NOMO-1 treated with DMSO at 0.1 percent for 48 hours (cell line): ENCODE results near the gene GON4L.
"Not testable (repeated sequence)": the region's sequence is repeated elsewhere in the genome, so short reads cannot be mapped to it uniquely, and the experiment has no call there.

Source experiments
- DNase-seq: peaks from one replicate; lab custom pipeline; 2025; ENCODE audit not compliant: unreplicated experiment; lab: John Stamatoyannopoulos, UW

The GON4L gene

GRCh38 chr1:155833665-155834295, 23.2 kb downstream of the GON4L start:
- no peak for DNase-seq

DNA sequence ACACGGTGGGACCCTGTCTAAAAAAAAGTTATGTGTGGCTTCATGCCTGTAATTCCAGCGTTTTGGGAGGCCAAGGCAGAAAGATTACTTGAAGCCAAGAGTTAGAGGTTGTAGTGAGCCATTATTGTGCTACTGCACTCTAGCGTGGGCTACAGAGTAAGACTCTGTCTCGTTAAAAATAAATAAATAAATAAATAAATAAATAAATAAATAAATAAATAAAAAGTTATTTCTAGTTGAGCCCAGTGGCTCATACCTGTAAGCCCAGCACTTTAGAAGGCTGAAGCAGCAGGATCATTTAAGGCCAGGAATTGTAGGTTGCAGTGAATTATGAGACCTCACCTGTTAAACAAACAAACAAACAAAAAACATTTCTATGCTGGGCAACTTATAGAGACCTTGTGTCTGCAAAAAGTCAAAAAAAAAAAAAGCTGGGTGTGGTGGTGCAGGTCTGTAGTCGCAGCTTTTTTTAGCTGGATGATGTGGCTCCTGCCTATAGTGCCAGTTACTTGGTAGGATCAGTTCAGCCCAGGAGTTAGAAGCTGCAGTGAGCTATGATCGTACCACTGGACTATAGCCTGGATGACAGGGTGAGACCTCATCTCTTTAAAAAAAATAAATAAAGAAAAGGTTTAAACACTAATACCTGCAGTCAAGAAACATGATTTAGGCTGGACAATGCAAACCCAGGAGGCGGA, 25.6 kb downstream of the GON4L start:
- no peak for DNase-seq

GRCh38 chr1:155827450-155827849, 29.6 kb downstream of the GON4L start:
- DNase-seq, result no peak

- no peak for DNase-seq
Measured at GRCh38 chr1:155816351-155816750, 40.7 kb downstream of the GON4L start.

DNA sequence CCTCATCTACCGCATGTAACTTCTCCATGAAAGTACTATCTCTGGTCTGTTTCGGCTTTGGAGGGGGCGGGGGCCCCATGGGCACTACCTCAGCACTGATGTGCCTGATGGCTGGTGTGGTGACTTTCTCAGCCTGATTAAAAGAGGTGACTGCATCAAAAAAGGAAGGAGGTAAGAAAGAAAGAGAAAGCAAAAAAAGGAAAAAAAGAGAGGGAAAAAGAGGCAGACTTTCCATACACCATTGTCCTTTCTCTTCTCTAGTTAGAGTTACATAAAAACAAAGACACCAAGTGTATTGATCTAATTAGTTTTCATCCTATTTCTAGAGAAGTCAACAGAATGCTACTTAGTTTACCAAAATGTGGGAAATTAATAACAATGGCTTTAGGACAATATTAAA, 43.3 kb downstream of the GON4L start:
- no peak for DNase-seq

- peak; percentile 38 for DNase-seq
Measured at GRCh38 chr1:155812878-155813277, 44.1 kb downstream of the GON4L start.

- peak; percentile 53 for DNase-seq
Measured at GRCh38 chr1:155809088-155809487, 47.9 kb downstream of the GON4L start.

DNA sequence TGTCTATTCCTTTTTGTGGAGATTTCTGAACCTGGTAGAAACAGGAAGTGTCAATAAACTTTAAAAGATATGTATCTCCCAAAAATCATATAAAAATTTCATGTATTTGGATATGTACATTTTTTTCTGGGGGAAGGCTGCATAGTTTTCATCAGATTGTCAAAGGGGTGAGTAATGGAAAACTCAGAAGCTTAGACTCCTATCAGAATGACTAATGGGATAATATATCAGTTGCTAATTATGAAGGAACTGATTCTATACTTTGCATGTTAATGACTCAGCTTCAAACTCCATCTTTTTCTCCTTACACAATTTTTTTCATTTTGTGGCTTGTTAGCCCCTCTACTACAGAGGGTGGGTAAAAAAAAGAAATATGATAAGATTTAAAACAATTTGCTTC, 55.9 kb downstream of the GON4L start:
- DNase-seq, result peak; percentile 36

DNA sequence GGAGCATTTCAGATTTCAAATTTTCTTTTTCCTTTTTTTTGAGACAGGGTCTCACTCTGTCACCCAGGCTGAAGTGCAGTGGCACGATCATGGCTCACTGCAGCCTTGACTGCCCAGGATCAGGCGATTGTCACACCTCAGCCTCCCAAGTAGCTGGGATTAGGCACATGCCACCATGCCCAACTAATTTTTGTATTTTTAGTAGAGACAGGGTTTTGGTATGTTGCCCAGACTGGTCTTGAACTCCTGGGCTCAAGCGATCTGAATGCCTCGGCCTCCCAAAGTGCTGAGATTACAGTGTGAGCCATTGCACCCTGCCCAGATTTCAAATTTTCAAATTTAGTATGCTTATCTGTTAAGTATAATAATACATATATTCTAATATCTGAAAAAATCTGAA, 61.4 kb downstream of the GON4L start:
- DNase-seq, result not testable (repeated sequence)

DNA sequence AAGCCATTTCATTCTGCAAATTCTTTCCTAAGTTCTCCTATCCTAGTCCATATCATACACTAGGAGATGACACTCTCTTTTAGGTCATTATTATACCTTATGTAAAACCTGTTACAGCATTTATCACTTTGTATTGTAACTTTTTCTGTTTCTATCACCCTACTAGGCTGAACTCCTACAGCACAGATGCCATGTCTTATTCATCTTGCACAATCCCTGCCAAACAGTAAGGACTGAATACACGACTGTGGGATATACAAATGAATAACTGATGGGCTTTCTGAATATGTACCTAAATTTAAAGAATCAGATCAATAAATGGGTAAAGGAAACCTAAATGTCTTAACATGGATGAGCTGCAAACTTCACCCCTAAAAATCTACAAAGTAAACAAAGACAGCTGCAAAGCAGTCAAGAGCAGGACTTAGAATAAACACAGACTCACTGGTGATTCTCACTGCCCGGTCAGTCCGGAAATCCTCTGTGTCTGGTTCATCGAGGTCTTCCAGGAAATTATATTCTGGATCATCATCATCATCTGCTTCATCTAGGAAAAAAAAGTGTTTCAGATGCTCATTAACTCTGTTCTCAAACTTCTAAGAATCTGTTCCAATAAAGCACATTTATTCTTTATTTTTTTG, 62.3 kb downstream of the GON4L start:
- DNase-seq, result no peak

DNA sequence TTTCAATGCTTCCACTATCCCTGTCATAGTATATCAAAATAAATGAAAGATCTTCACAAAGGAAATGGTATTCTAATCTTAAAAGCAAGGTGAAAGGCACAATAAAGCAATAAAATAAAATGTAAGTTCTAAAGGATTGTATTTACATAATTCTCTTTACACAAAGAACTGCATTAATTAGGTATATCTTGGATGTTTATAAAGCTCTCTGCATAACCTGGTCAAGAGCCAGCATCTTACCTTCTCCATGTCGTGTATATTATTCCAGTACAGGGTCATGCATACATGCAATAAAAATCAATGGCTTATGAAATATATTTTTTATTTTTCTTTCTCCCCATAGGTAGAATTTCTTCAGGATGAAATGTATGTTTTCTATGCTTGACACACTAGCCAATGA, 63.8 kb downstream of the GON4L start:
- no peak for DNase-seq

DNA sequence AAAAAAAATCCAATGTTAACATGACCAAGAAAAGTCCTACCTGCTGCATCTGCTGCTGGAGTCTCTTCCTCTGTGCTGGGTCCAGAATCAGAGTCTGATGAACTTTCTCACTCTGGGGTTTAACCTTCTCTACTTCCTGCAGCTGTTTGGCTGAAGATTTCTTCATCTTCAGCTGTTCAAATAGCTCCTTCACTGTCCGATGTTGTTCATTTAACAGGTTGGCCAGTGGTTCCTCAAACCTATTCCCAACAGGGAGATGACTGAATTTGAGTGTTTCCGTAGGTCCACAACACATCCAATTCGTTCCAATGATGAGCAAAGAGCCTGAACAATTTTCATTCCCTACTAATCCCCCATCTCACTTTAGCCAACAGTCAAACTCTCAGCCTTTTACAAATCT, 79.4 kb downstream of the GON4L start:
- no peak for DNase-seq

- DNase-seq, result no peak
Measured at GRCh38 chr1:155776414-155776813, 80.6 kb downstream of the GON4L start.

GRCh38 chr1:155773221-155773620, 83.8 kb downstream of the GON4L start:
- DNase-seq, result no peak

- no peak for DNase-seq
Measured at GRCh38 chr1:155769257-155769656, 87.8 kb downstream of the GON4L start.

GRCh38 chr1:155767399-155767989, 89.5 kb downstream of the GON4L start:
- DNase-seq, result not testable (repeated sequence)

DNA sequence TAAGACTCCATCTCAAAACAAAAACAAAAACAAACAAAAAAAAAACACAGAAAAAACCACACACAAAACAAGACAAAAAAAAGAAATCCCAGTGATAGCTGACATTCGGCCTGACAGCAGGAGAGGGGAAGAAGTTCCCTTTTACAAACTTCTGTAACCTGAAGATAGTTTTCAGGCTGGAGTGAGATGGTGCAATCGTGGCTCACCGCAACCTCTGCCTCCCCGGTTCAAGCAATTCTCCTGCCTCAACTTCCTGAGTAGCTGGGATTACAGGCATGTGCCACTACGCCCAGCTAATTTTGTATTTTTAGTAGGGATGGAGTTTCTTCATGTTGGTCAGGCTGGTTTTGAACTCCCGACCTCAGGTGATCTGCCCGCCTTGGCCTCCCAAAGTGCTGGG, 93.0 kb downstream of the GON4L start:
- DNase-seq, result peak; percentile 73

GRCh38 chr1:155763090-155763815, 93.8 kb downstream of the GON4L start:
- DNase-seq, result not testable (repeated sequence)

- no peak for DNase-seq
Measured at GRCh38 chr1:155761736-155762405, 95.1 kb downstream of the GON4L start.

- DNase-seq, result no peak
Measured at GRCh38 chr1:155760751-155761475, 96.1 kb downstream of the GON4L start.
